Peyer's patch (tissue), 4 donors: ENCODE measurements around the gene FAIM.

Experiments used
- POLR2A ChIP-seq, 2 donors: fragments of 450-650 bp; IDR thresholded peaks; one replicate each; pipeline ENCODE4 v1.5.1; 2017; ENCODE audit warnings: antibody characterized with exemption in 2 of 2, mild to moderate bottlenecking in 2 of 2, moderate library complexity in 2 of 2
- TF ChIP-seq, protein P1 (sequence below), 6 experiments: fragments of 450-650 bp in 4 of 6; fragments of 200-600 bp in 2 of 6; sonication (generic) in 1 of 6; IDR thresholded peaks; one replicate each; pipeline ENCODE4 v1.5.1; 2017 to 2019; ENCODE audit warnings: antibody characterized with exemption in 6 of 6, mild to moderate bottlenecking in 3 of 6, moderate library complexity in 1 of 6

DNA sequence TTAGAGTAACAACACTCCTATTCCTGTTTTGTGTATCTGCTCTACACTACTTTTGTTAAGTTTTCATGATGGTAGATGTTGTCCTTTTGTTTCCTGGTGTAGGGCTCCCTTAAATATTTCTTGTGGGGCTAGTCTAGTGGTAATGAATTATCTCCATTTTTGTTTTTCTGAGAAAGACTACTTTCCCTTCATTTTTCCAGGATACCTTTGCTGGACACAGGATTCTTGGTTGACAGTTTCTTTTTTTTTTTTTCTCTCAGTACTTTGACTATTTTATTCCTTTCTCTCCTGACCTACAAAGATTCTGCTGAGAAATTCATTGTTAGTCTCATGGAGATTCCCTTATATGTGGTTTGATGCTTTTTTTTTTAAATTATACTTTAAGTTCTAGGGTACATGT is 37.9 kb downstream of the FAIM start:
- TF ChIP-seq, protein P1, sequence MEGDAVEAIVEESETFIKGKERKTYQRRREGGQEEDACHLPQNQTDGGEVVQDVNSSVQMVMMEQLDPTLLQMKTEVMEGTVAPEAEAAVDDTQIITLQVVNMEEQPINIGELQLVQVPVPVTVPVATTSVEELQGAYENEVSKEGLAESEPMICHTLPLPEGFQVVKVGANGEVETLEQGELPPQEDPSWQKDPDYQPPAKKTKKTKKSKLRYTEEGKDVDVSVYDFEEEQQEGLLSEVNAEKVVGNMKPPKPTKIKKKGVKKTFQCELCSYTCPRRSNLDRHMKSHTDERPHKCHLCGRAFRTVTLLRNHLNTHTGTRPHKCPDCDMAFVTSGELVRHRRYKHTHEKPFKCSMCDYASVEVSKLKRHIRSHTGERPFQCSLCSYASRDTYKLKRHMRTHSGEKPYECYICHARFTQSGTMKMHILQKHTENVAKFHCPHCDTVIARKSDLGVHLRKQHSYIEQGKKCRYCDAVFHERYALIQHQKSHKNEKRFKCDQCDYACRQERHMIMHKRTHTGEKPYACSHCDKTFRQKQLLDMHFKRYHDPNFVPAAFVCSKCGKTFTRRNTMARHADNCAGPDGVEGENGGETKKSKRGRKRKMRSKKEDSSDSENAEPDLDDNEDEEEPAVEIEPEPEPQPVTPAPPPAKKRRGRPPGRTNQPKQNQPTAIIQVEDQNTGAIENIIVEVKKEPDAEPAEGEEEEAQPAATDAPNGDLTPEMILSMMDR (IDR thresholded peaks at IDR 0.05): no peak
- no peak for TF ChIP-seq POLR2A (IDR thresholded peaks at IDR 0.05)
